K562 (cell line): ENCODE measurements around the gene LOXL3. TPM values are rescaled to one million over a fixed set of nuclear protein-coding genes. Genes with fewer than 3 reads are reported as not detected.

Experiments used
- BHLHE40 ChIP-seq: IDR thresholded peaks from 2 replicates; pipeline ENCODE4 v1.6.1; 2011; ENCODE audit warnings: low read length, improper control_type of control experiment
- CBX3 ChIP-seq, 2 experiments: IDR thresholded peaks; 1 replicate in 1 of 2; 2 replicates in 1 of 2; pipeline ENCODE4 v1.6.1; 2012; ENCODE audit warnings: inconsistent platforms in 2 of 2, low read length in 2 of 2, borderline replicate concordance in 1 of 2, control low read depth in 1 of 2
- CBX5 ChIP-seq: IDR thresholded peaks from 2 replicates; pipeline ENCODE4 v1.6.1; 2014; ENCODE audit warnings: low read depth, borderline replicate concordance
- CREB1 ChIP-seq, 2 experiments: sonication (generic) in 1 of 2; formaldehyde crosslinking in 1 of 2; IDR thresholded peaks; 2 replicates each; pipeline versions ENCODE4 v1.6.1 to v1.8.0; 2012 to 2022; ENCODE audit warnings: inconsistent platforms in 1 of 2, mild to moderate bottlenecking in 1 of 2, missing genetic modification reagents in 1 of 2, moderate library complexity in 1 of 2
- CREM ChIP-seq: IDR thresholded peaks from 2 replicates; pipeline ENCODE4 v1.6.1; 2014; ENCODE audit warnings: antibody characterized with exemption, low read depth
- EP400 ChIP-seq: fragments of 450-650 bp; IDR thresholded peaks from 2 replicates; pipeline ENCODE4 v1.6.1; 2017; ENCODE audit warnings: antibody characterized with exemption, mild to moderate bottlenecking, moderate library complexity
- ETV5 ChIP-seq: sonication (generic); formaldehyde crosslinking; IDR thresholded peaks from 2 replicates; pipeline ENCODE4 v1.4.0; 2020; ENCODE audit warnings: low read depth, mild to moderate bottlenecking, missing genetic modification reagents
- HMGXB4 ChIP-seq: sonication (generic); formaldehyde crosslinking; IDR thresholded peaks from 2 replicates; pipeline ENCODE4 v1.8.1; 2023; ENCODE audit warnings: mild to moderate bottlenecking, missing genetic modification reagents
- JUND ChIP-seq, 2 experiments: IDR thresholded peaks; 2 replicates in 1 of 2; 3 replicates in 1 of 2; pipeline ENCODE4 v1.6.1; 2011; ENCODE audit warnings: borderline replicate concordance in 2 of 2, low read depth in 2 of 2, low read length in 2 of 2, improper control_type of control experiment in 1 of 2, missing biosample characterization in 1 of 2, missing genetic modification characterization in 1 of 2, missing genetic modification reagents in 1 of 2
- KAT2B ChIP-seq: IDR thresholded peaks from one replicate; pipeline ENCODE4 v1.6.1; 2012; ENCODE audit warnings: low read depth, mild to moderate bottlenecking, control low read depth, inconsistent platforms, low read length, moderate library complexity
- MAFK ChIP-seq: IDR thresholded peaks from 2 replicates; pipeline ENCODE4 v1.6.1; 2011; ENCODE audit warnings: low read length, improper control_type of control experiment
- MEIS2 ChIP-seq: fragments of 450-650 bp; IDR thresholded peaks from 2 replicates; pipeline ENCODE4 v1.6.1; 2014; ENCODE audit warnings: mild to moderate bottlenecking; ENCODE audit not compliant: partially characterized antibody
- NFYB ChIP-seq: IDR thresholded peaks from 2 replicates; pipeline ENCODE4 v1.6.1; 2011; ENCODE audit warnings: mild to moderate bottlenecking, moderate library complexity; ENCODE audit not compliant: insufficient read length; ENCODE audit errors: extremely low read depth
- NRF1 ChIP-seq, 2 experiments: fragments of 450-650 bp; IDR thresholded peaks in 1 of 2; conservative IDR thresholded peaks in 1 of 2; 2 replicates each; pipeline ENCODE4 v1.6.1; 2014; ENCODE audit warnings: mild to moderate bottlenecking in 2 of 2
- PML ChIP-seq: IDR thresholded peaks from 2 replicates; pipeline ENCODE4 v1.6.1; 2012; ENCODE audit warnings: low read length, inconsistent platforms
- RUNX1 ChIP-seq: sonication (generic); IDR thresholded peaks from 2 replicates; pipeline ENCODE4 v1.6.1; 2016; ENCODE audit warnings: antibody characterized with exemption, low read depth
- SIX5 ChIP-seq, 2 experiments: IDR thresholded peaks; 2 replicates each; pipeline ENCODE4 v1.6.1; 2011; ENCODE audit warnings: low read length in 2 of 2, borderline replicate concordance in 1 of 2, low read depth in 1 of 2, mild to moderate bottlenecking in 1 of 2, moderate library complexity in 1 of 2; ENCODE audit not compliant: insufficient read depth in 1 of 2
- SMARCB1 ChIP-seq: IDR thresholded peaks from 2 replicates; pipeline ENCODE4 v1.6.1; 2011; ENCODE audit warnings: improper control_type of control experiment, low read depth; ENCODE audit not compliant: insufficient read length
- SPI1 ChIP-seq: IDR thresholded peaks from 2 replicates; pipeline ENCODE4 v1.6.1; 2011; ENCODE audit warnings: low read depth, low read length, control low read depth, borderline replicate concordance
- TARDBP ChIP-seq: fragments of 450-650 bp; IDR thresholded peaks from 2 replicates; pipeline ENCODE4 v1.6.1; 2016
- ZKSCAN3 ChIP-seq: fragments of 250-450 bp; sonication (Bioruptor Pico); IDR thresholded peaks from 2 replicates; pipeline ENCODE4 v1.4.0; 2020
- ZNF75A ChIP-seq: fragments of 450-650 bp; formaldehyde crosslinking; IDR thresholded peaks from 2 replicates; pipeline ENCODE4 v1.4.0; 2020; ENCODE audit warnings: mild to moderate bottlenecking
- ZSCAN29 ChIP-seq: fragments of 450-650 bp; IDR thresholded peaks from 2 replicates; pipeline ENCODE4 v1.6.1; 2017
- polyA plus RNA-seq, 8 experiments: library from polyadenylated mRNA; depleted of rRNA in 4 of 8; stranded (reverse) in 5 of 8; unstranded in 3 of 8; fragments of >200 nt; fragmentation: Nextera tagmentation in 2 of 8; fragmentation: Illumina TruSeq in 1 of 8; extraction: Ambion mirVana in 2 of 8; extraction: Trizol in 1 of 8; gene quantifications; 2 replicates each; pipeline versions ENCODE4 v1.2.1 to v1.2.3, GENCODE V29; 2011 to 2014; ENCODE audit warnings: inconsistent platforms in 1 of 8, missing spikeins in 1 of 8
- total RNA-seq, 7 experiments: library from RNA; depleted of rRNA in 6 of 7; stranded (reverse); fragments of >200 nt in 6 of 7; fragmentation: Illumina TruSeq in 2 of 7; extraction: Trizol in 2 of 7; gene quantifications; 2 replicates each; pipeline versions ENCODE4 v1.2.1 to v1.2.3, GENCODE V29; 2011 to 2021; ENCODE audit warnings: low replicate concordance in 1 of 7
- TF ChIP-seq, protein P1 (sequence below): fragments of 450-650 bp; IDR thresholded peaks from 2 replicates; pipeline ENCODE4 v1.6.1; 2016; ENCODE audit warnings: mild to moderate bottlenecking

The LOXL3 gene
- total and polyA plus RNA-seq, 9 of the 15 experiments (the other 6 are each of a cell fraction or from before 2014, with no cell fraction given) = 0.22 to 0.99 (median 0.31) TPM

- TF ChIP-seq, protein P1, sequence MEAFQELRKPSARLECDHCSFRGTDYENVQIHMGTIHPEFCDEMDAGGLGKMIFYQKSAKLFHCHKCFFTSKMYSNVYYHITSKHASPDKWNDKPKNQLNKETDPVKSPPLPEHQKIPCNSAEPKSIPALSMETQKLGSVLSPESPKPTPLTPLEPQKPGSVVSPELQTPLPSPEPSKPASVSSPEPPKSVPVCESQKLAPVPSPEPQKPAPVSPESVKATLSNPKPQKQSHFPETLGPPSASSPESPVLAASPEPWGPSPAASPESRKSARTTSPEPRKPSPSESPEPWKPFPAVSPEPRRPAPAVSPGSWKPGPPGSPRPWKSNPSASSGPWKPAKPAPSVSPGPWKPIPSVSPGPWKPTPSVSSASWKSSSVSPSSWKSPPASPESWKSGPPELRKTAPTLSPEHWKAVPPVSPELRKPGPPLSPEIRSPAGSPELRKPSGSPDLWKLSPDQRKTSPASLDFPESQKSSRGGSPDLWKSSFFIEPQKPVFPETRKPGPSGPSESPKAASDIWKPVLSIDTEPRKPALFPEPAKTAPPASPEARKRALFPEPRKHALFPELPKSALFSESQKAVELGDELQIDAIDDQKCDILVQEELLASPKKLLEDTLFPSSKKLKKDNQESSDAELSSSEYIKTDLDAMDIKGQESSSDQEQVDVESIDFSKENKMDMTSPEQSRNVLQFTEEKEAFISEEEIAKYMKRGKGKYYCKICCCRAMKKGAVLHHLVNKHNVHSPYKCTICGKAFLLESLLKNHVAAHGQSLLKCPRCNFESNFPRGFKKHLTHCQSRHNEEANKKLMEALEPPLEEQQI = no peak
- TF ChIP-seq RUNX1 (no peak), SPI1 (peak; percentile 54; the same call in 1 of the 2 replicates), SIX5 (IDR thresholded peaks at IDR 0.05; ENCODE audit: borderline replicate concordance in 1 of 2, insufficient read depth in 1 of 2, low read depth in 1 of 2, low read length in 2 of 2) (peak; percentile 67), CBX5 (0 out of 2 replicates have a peak, but pooled peaks have one; percentile 58), SMARCB1 (no peak), ZSCAN29 (no peak), KAT2B (no peak), NRF1 (conservative IDR thresholded peaks at IDR 0.05 in 1 of 2, IDR thresholded peaks at IDR 0.05 in 1 of 2) (peak; percentile 79 to 83), PML (0 out of 2 replicates have a peak, but pooled peaks have one; percentile 11), ETV5 (CRISPR knock-in tag) (no peak), JUND (IDR thresholded peaks at IDR 0.05; ENCODE audit: borderline replicate concordance, low read depth, low read length) (peak; percentile 43; the same call in 1 of the 2 replicates), JUND (tag; IDR thresholded peaks at IDR 0.05; ENCODE audit: borderline replicate concordance, low read depth, low read length) (peak; percentile 33; the same call in 2 of the 3 replicates), MAFK (0 out of 2 replicates have a peak, but pooled peaks have one; percentile 11), ZNF75A (CRISPR knock-in tag) (no peak), MEIS2 (peak; percentile 41), NFYB (no peak), HMGXB4 (CRISPR knock-in tag) (no peak), EP400 (no peak), TARDBP (no peak), CREB1 (IDR thresholded peaks at IDR 0.05) (peak; percentile 64; the same call in 1 of the 2 replicates), CREB1 (CRISPR knock-in tag; IDR thresholded peaks at IDR 0.05) (0 out of 2 replicates have a peak, but pooled peaks have one; percentile 28), BHLHE40 (0 out of 2 replicates have a peak, but pooled peaks have one; percentile 5), CBX3 (IDR thresholded peaks at IDR 0.05; ENCODE audit: borderline replicate concordance in 1 of 2, low read length in 2 of 2) (peak in 1 of 2 experiments; percentile 69; a peak in 1 of 3 replicates), CREM (peak; percentile 73), ZKSCAN3 (CRISPR knock-in tag) (no peak)
Observed at GRCh38 chr2:74525717-74526648, 27.8 kb downstream of the LOXL3 start, which contains the start of gene DQX1 (continued).
